NCI-H146 (cell line): ENCODE data around the gene LRRC27.
A peak's percentile ranks its signal among the peaks of the same experiment; 100 is the strongest.

Source experiments
- DNase-seq: peaks from one replicate; lab custom pipeline; 2025; lab: John Stamatoyannopoulos, UW

Gene LRRC27

GRCh38 chr10:132301371-132302330 lies 30.3 kb upstream of the LRRC27 start:
- no peak for DNase-seq

- DNase-seq = no peak
Measured at GRCh38 chr10:132302421-132303310, 29.3 kb upstream of the LRRC27 start.

GRCh38 chr10:132303361-132304115 lies 28.5 kb upstream of the LRRC27 start:
- no peak for DNase-seq

GRCh38 chr10:132304756-132305509 lies 27.1 kb upstream of the LRRC27 start:
- no peak for DNase-seq

- DNase-seq = no peak
Measured at GRCh38 chr10:132305654-132306342, 26.2 kb upstream of the LRRC27 start.

GRCh38 chr10:132306343-132306685 lies 25.7 kb upstream of the LRRC27 start:
- no peak for DNase-seq

- DNase-seq = peak; percentile 93
Measured at GRCh38 chr10:132306864-132307751, 24.9 kb upstream of the LRRC27 start.

- peak; percentile 91 for DNase-seq
Measured at GRCh38 chr10:132307823-132308586, 24.0 kb upstream of the LRRC27 start, which contains the start of gene STK32C. Gene STK32C (minus strand): TSS chr10:132307950. CDS start chr10:132307833, 117 bp downstream.

GRCh38 chr10:132308587-132309470 lies 23.2 kb upstream of the LRRC27 start:
- DNase-seq = no peak

GRCh38 chr10:132309471-132309865 lies 22.5 kb upstream of the LRRC27 start:
- no peak for DNase-seq

GRCh38 chr10:132309879-132310591 lies 22.0 kb upstream of the LRRC27 start:
- no peak for DNase-seq

- no peak for DNase-seq
Measured at GRCh38 chr10:132310701-132311337, 21.2 kb upstream of the LRRC27 start.

- peak; percentile 69 for DNase-seq
Measured at GRCh38 chr10:132311338-132311939, 20.6 kb upstream of the LRRC27 start.

- no peak for DNase-seq
Measured at GRCh38 chr10:132313305-132313704, 18.7 kb upstream of the LRRC27 start.

- DNase-seq = no peak
Measured at GRCh38 chr10:132313865-132314264, 18.1 kb upstream of the LRRC27 start.

- DNase-seq = no peak
Measured at GRCh38 chr10:132314336-132314735, 17.7 kb upstream of the LRRC27 start.
